Activated T-cell treated with anti-CD3 and anti-CD28 coated beads for 1 hour (primary cell): ENCODE data around the gene SOX8.
"Not testable (repeated sequence)": the region's sequence is repeated elsewhere in the genome, so short reads cannot be mapped to it uniquely, and the experiment has no call there.

Experiments used
- DNase-seq: peaks from one replicate; pipeline ENCODE4 v3.0.0-alpha.2; 2020; ENCODE audit warnings: low read depth

The SOX8 gene

DNA sequence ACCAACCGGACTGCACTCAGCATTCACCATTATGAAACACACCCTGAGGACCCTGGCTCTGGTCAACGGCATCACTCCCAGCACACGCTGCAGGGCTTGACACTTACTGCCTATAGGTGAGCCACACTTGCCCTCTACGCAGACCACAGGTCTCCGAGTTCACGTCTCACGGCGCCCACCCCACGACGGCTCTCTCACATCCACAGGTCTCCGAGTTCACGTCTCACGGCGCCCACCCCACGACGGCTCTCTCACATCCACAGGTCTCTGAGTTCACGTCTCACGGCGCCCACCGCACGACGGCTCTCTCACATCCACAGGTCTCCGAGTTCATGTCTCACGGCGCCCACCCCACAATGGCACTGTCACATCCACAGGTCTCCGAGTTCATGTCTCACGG lies 25.8 kb upstream of the SOX8 start:
- not testable (repeated sequence) for DNase-seq

DNA sequence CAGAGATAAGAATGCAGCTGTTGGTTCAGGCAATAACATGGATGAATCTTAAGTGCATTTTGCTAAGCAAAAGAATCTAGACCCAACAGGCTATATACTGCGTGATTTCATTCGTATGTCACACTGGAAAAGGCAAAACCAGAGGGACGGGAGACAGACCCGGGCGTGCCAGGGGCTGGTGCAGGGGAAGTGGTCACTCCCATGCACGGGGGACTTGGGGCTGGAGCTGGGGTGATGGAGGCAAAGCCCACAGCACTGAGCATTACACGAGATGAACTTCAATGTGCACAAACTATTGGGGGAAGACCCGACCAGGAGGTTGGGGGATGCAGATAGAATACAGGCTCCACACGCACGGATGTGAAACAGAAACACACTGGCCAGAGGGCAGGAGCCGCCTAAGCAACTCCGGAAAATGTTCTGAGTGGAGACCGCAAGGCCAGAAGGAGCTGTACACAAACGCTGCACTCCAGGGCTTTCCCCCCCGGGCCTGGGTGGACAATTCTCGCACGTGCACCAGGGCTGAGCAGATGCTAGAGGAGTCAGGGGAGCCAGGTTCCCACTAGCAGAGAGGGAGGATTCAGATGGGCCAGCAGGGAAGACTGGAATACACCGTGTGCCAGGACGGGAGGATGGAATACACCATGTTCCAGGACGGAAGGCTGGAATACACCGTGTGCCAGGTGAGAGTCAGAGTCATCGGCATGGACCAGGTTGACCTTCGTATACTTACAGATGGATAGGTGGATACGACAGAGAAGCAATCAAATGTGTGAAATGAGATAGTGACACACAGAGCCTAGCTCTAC lies 22.1 kb upstream of the SOX8 start:
- DNase-seq: no peak

DNA sequence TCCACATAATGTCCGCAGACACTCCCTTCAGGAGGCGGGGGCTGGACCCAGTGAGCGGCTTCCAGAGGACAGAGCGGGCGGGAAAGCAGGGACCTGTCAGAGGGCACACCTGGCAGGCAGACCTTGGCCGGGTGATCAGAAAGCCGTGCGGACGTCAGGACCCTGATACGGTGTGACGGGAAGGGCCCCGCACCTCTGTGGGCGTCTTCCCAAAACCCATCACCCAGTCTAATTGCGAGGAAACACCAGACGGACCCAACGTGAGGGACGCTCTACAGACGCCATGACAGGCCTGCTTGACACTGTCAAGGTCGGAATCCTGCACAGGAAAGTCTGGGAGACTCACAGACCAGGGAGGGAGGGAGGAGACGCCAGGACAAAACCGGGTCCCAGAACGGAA lies 19.2 kb upstream of the SOX8 start:
- DNase-seq: no peak

GRCh38 chr16:962901-963814 lies 18.4 kb upstream of the SOX8 start:
- no peak for DNase-seq

DNA sequence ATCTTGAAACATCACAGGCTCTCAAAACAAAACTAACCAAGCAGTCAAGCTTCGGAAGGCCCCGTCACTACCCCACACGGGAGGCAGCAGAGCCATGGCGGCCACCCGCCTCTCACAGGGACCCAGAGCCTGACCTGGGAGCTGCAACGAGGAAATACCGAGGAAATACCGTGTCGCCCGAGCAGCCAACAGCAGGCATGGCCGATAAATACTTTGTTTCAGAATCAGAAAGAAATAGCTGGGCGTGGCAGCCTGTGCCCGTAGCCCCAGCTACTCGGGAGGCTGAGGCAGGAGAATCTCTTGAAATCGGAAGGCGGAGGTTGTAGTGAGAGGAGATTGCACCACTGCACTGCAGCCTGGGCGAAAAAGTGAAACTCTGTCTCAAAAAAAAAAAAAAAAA lies 17.7 kb upstream of the SOX8 start:
- no peak for DNase-seq

- DNase-seq: peak; percentile 31
These were observed 17.1 kb upstream of the SOX8 start for GRCh38 chr16:964356-965035.

GRCh38 chr16:965036-965395 lies 16.6 kb upstream of the SOX8 start:
- DNase-seq: no peak

GRCh38 chr16:965487-965886 lies 16.1 kb upstream of the SOX8 start:
- no peak for DNase-seq

DNA sequence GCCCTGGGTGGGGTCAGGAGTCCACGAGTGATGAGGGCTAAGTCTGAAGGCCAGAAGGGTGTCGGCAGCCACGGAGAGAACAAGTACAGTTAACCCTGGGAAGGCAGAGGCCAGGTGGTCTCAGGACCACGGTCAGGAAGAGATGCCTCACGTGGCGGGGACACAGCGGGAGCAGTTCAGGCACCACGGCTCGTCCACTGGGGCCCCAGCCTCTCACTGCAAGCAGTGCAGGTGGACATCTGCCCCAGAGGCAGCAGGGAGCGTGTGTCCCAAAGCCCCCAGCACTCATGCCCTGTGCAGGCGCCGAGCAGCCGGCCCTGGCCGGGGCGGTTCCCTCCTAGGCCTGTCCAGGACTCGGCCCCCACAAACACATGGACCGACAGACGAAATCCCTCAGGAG lies 15.5 kb upstream of the SOX8 start:
- DNase-seq: no peak

DNA sequence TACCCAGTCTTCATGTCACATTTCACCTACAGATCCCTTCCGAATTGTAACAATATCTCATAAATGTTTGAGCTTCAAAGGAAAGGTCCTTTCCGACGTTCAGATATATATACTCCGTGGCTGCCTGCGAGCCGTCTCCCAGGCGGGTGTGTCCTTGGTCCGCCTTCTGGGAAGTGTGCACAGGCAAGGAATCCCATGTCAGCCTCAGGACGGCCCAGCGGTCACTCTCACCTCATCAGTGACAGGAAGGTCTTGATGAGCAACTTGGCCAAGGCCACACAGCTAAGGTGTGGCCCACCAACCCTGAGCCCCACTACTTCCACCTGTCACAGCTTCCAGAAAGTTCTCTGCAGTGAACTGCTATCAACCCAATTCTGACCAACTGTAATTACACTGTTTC lies 15.1 kb upstream of the SOX8 start:
- no peak for DNase-seq

DNA sequence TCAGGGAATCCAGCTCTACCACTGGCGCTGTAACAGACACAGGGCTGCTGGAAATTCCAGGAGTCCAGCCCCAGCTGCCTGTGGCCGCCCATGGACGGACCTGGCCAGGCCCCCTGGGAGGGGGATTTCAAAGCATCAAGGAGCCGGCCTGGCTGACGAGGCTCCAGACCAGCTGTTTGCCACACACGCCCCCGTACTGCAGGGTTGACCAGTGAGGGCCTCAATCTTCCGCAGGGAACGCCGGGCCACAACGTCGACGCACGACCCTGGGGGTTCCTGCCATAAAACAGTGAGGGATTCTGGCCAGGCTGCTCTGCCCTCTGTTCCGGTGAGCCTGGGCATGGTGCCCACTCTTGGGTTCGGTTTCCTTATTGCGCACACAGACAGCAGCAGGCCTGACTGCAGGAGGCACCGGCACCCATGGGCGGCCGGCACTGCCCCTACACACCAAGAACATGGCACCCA lies 14.5 kb upstream of the SOX8 start:
- no peak for DNase-seq

GRCh38 chr16:967546-968295 lies 13.8 kb upstream of the SOX8 start:
- DNase-seq: no peak

DNA sequence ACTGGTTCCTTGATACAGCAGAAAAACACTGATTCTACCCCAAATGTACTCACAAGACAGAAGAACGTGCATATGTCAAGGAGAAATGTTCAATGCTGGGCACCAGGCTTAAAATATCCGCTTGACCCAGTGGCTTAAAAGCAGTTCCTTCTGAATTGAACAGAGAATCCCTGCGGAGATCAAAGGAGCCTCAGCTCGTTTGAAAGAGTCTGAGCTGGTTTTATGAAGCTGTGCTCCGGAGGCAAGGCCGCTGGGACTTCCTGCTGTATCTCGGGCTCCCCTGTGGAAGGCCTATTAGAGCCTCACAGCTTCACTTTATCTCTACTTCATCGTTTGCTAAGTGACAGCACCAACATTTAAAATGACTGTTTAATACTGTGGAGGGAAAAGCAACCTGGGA lies 12.9 kb upstream of the SOX8 start:
- no peak for DNase-seq

DNA sequence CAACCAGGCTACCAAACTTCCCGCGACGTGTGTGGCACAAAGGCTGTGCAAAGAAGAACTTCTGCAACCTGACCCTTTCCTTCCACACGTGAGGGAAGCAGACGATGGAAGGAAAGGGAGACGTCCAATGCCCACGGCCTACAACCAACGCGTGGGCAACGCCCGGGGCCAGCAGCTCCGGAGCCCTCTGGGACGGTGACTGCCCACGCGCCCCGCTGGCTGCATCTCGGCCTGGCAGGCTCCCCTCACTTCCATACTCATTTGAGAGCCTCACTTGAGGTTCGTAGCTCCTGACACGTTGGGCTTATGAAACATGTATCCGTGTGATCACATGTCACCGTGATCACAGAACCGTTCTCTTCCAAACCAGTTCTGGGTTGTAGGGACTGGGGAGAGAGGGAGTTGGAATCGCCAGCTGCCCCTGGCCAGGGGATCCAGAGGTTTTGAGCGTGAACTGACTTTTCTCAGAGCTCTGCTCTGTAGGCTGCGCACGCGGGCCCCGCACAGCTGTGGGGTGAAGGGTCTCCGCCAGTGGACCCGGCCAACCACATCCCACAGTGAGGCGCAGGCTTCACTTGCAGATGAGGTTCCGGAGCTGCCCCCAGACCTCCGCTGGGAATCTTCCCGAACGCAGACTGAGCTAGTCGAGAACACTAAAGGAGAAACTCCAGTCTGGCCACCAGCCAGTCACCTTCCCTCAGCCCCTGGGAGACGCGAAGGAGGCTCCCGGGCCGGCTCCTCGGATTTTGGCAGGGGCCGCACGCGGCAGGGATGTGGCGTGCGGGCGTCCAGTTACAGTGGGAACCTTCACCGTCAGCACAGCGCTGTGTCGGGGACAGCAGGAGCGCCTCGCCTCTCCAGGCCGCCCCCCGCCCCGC lies 11.8 kb upstream of the SOX8 start:
- DNase-seq: no peak

GRCh38 chr16:970386-970765 lies 11.2 kb upstream of the SOX8 start:
- DNase-seq: no peak

DNA sequence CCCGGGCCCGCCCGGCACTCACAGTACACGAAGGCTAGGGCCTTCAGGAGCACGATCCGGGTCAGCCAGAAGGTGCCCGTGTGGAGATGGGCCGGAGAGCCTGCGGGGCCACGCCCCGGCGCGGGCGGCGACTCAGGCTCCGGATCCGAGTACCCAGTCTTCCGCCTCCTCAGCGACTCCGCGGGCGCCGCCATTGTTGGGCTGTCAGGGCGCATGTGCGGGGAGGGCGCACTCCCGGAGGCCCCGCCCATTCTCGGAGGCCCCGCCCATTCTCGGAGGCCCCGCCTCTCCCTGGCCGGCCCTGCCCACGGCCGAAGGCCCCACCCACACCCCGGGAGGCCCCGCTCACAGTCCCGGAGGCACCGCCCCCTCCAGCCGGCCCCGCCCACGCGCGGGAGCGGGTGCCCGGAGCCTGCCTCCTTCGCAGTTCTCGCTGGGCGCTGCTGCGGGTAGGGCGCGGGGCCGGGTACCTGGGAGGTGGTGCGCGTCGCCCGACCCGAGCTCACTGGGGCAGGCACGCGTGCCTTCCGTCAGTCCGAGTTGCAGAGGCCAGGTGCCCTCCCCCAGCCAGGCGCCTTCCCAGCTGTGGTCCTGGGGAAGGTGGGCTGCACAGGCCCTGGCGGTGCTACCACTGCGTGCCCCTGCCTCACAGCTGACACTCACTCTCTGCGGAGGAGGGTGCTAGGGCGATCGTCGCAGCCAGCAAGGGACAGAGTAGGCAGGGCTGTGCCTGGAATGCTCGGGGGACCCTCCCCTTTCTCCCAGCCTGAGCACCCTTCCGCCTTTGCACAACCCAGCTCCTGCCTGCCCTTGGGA lies 10.6 kb upstream of the SOX8 start, which contains the start of gene LMF1:
LMF1 (minus strand) TSS at position 219 of the 816 bp plus-strand sequence; CDS start at position 215, 4 bp downstream.
- DNase-seq: peak; percentile 99

- no peak for DNase-seq
These were observed 10.0 kb upstream of the SOX8 start for GRCh38 chr16:971582-971905.

GRCh38 chr16:971981-972315 lies 9.6 kb upstream of the SOX8 start:
- no peak for DNase-seq

- no peak for DNase-seq
These were observed 9.1 kb upstream of the SOX8 start for GRCh38 chr16:972316-973002.

DNA sequence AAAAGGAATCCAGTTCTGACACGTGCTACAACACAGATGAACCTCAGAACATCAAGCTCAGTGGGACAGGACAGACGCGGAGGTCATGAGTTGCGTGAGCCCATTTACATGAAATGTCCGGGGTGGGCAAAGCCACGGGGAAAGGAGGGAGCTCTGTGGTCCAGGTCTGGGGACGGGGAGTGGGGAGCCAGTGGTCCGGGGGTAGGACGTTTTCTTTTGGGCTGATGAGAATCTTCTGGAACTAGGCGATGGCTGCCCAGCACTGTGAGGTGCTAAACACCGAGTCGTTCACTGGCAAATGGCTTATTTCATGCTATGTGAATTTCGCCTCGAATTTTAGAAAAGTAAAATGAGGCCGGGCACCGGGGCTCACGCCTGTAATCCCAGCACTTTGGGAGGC lies 8.2 kb upstream of the SOX8 start:
- DNase-seq: no peak
